SK-N-SH (cell line): ENCODE measurements around the gene KLHL5. TPM values are rescaled to one million over a fixed set of nuclear protein-coding genes. Genes with fewer than 3 reads are reported as not detected.
A peak's percentile ranks its signal among the peaks of the same experiment; 100 is the strongest.

Experiments
- CTCF ChIA-PET: fragments of 300-600, 350-600 bp; formaldehyde crosslinking; extraction: SDS; loops from one replicate; lab custom pipeline; 2021; lab: Yijun Ruan, JAX
- POLR2A ChIA-PET: fragments of 350-600 bp; sonication (Branson Sonifier 250); formaldehyde crosslinking; extraction: SDS; loops from one replicate; lab custom pipeline; 2020; ENCODE audit warnings: antibody characterized with exemption, inconsistent platforms; lab: Yijun Ruan, JAX
- DNase-seq: peaks from one replicate; pipeline ENCODE4 v3.0.0; 2012
- H2AFZ ChIP-seq: fragments of 200-600 bp; sonication (generic); 2 replicates; pipeline ENCODE4 v1.8.1; 2016; ENCODE audit warnings: antibody characterized with exemption, mild to moderate bottlenecking, low read depth
- H3F3A ChIP-seq: fragments of 200-600 bp; sonication (generic); replicated peaks from 2 replicates; pipeline ENCODE3; 2016; ENCODE audit warnings: antibody characterized with exemption, mild to moderate bottlenecking; ENCODE audit not compliant: insufficient read depth
- H3K27ac ChIP-seq, 2 experiments: fragments of 200-500 bp in 1 of 2; fragments of 200-600 bp in 1 of 2; sonication (Bioruptor generic) in 1 of 2; sonication (generic), shearing (Covaris generic) in 1 of 2; 2 replicates each; pipeline versions ENCODE4 v1.5.1 to v1.6.1; 2014 to 2016; ENCODE audit warnings: low read depth in 2 of 2, inconsistent platforms in 1 of 2, low read length in 1 of 2, mild to moderate bottlenecking in 1 of 2, mixed read lengths in 1 of 2
- H3K27me3 ChIP-seq: fragments of 200-600 bp; sonication (generic), shearing (Covaris generic); 2 replicates; pipeline ENCODE4 v1.6.1; 2016; ENCODE audit warnings: mixed run types; ENCODE audit not compliant: insufficient read depth
- H3K36me3 ChIP-seq, 2 experiments: fragments of 200-500 bp in 1 of 2; fragments of 200-600 bp in 1 of 2; sonication (Bioruptor generic) in 1 of 2; sonication (generic) in 1 of 2; replicated peaks in 1 of 2; 2 replicates each; pipeline versions ENCODE3 to v1.5.1; 2014 to 2016; ENCODE audit warnings: low read length in 1 of 2, mild to moderate bottlenecking in 1 of 2; ENCODE audit not compliant: insufficient read depth in 2 of 2, control insufficient read depth in 1 of 2
- H3K4me1 ChIP-seq, 2 experiments: fragments of 200-500 bp in 1 of 2; fragments of 200-600 bp in 1 of 2; sonication (Bioruptor generic) in 1 of 2; sonication (generic), shearing (Covaris generic) in 1 of 2; 2 replicates each; pipeline versions ENCODE4 v1.5.1 to v1.6.1; 2014 to 2016; ENCODE audit warnings: low read depth in 1 of 2, low read length in 1 of 2, mixed run types in 1 of 2; ENCODE audit not compliant: insufficient read depth in 2 of 2, control insufficient read depth in 1 of 2
- H3K4me2 ChIP-seq: fragments of 200-600 bp; sonication (generic), shearing (Covaris generic); 2 replicates; pipeline ENCODE4 v1.6.1; 2017; ENCODE audit warnings: mixed run types
- H3K4me3 ChIP-seq, 2 experiments: fragments of 200-500 bp in 1 of 2; fragments of 200-600 bp in 1 of 2; sonication (Bioruptor generic) in 1 of 2; sonication (generic), shearing (Covaris generic) in 1 of 2; 2 replicates each; pipeline versions ENCODE4 v1.5.1 to v1.8.1; 2014 to 2016; ENCODE audit warnings: low read depth in 2 of 2, inconsistent platforms in 1 of 2, low read length in 1 of 2, mild to moderate bottlenecking in 1 of 2, mixed read lengths in 1 of 2, moderate library complexity in 1 of 2
- H3K79me2 ChIP-seq: fragments of 200-600 bp; sonication (generic); 2 replicates; pipeline ENCODE4 v1.8.1; 2017; ENCODE audit warnings: mild to moderate bottlenecking; ENCODE audit not compliant: insufficient read depth
- H3K9ac ChIP-seq: fragments of 200-600 bp; sonication (generic); 2 replicates; pipeline ENCODE4 v1.6.1; 2017; ENCODE audit warnings: mixed run types
- H3K9me2 ChIP-seq: fragments of 200-600 bp; sonication (generic); 2 replicates; pipeline ENCODE4 v1.6.1; 2017; ENCODE audit warnings: mixed run types
- H3K9me3 ChIP-seq: fragments of 200-600 bp; sonication (generic); 2 replicates; pipeline ENCODE4 v1.6.1; 2017; ENCODE audit warnings: mixed run types, mild to moderate bottlenecking, moderate library complexity
- H4K20me1 ChIP-seq: fragments of 200-600 bp; sonication (generic); 2 replicates; pipeline ENCODE4 v1.6.1; 2017; ENCODE audit warnings: mild to moderate bottlenecking, mixed run types; ENCODE audit not compliant: insufficient read depth
- CHD2 ChIP-seq: fragments of 150-350 bp; IDR thresholded peaks from 2 replicates; pipeline ENCODE4 v1.6.1; 2018; ENCODE audit warnings: low read length; ENCODE audit not compliant: partially characterized antibody
- EP300 ChIP-seq, 2 experiments: IDR thresholded peaks; 2 replicates each; pipeline versions ENCODE4 v1.4.0 to v1.6.1; 2012; ENCODE audit warnings: borderline replicate concordance in 1 of 2, low read depth in 1 of 2, low read length in 1 of 2
- GABPA ChIP-seq: IDR thresholded peaks from 2 replicates; pipeline ENCODE4 v1.4.0; 2012; ENCODE audit warnings: low read depth, mild to moderate bottlenecking
- GATA2 ChIP-seq: sonication (generic); formaldehyde crosslinking; IDR thresholded peaks from 2 replicates; pipeline ENCODE4 v1.5.0; 2020; ENCODE audit warnings: mild to moderate bottlenecking, missing genetic modification reagents
- MEF2A ChIP-seq: IDR thresholded peaks from 2 replicates; pipeline ENCODE4 v1.4.0; 2012; ENCODE audit warnings: low read depth, borderline replicate concordance
- MXI1 ChIP-seq: IDR thresholded peaks from 2 replicates; pipeline ENCODE4 v1.6.1; 2012; ENCODE audit warnings: mild to moderate bottlenecking, low read depth, low read length, improper control_type of control experiment
- NFIC ChIP-seq: IDR thresholded peaks from 2 replicates; pipeline ENCODE4 v1.4.0; 2012; ENCODE audit warnings: borderline replicate concordance
- NRF1 ChIP-seq: IDR thresholded peaks from 2 replicates; pipeline ENCODE4 v1.6.1; 2012; ENCODE audit warnings: low read depth, mild to moderate bottlenecking, low read length
- RCOR1 ChIP-seq: fragments of 150-350 bp; IDR thresholded peaks from 2 replicates; pipeline ENCODE4 v1.6.1; 2017; ENCODE audit warnings: antibody characterized with exemption, low read length
- RFX5 ChIP-seq: IDR thresholded peaks from 2 replicates; pipeline ENCODE4 v1.6.1; 2012; ENCODE audit warnings: mild to moderate bottlenecking, improper control_type of control experiment, low read length
- SMC3 ChIP-seq: IDR thresholded peaks from 2 replicates; pipeline ENCODE4 v1.6.1; 2012; ENCODE audit warnings: low read depth, low read length, improper control_type of control experiment
- TCF12 ChIP-seq: IDR thresholded peaks from 2 replicates; pipeline ENCODE4 v1.4.0; 2012
- TEAD4 ChIP-seq: IDR thresholded peaks from 2 replicates; pipeline ENCODE4 v1.4.0; 2012; ENCODE audit warnings: mild to moderate bottlenecking, borderline replicate concordance; ENCODE audit not compliant: insufficient read depth
- YY1 ChIP-seq: IDR thresholded peaks from 2 replicates; pipeline ENCODE4 v1.4.0; 2012; ENCODE audit warnings: low read depth, mild to moderate bottlenecking
- WGBS: methylation state at CpG from one replicate; pipeline ENCODE4 v1.1.6; 2017; ENCODE audit warnings: low lambda C conversion rate; 5-methylcytosine and 5-hydroxymethylcytosine counted together
- polyA plus RNA-seq, 3 experiments: library from polyadenylated mRNA; depleted of rRNA; stranded (reverse); fragments of >200 nt; gene quantifications; 2 replicates each; pipeline ENCODE4 v1.2.3, GENCODE V29; 2012
- TF ChIP-seq, protein P1 (sequence below): fragments of 150-350 bp; IDR thresholded peaks from 2 replicates; pipeline ENCODE4 v1.6.1; 2016; ENCODE audit warnings: mild to moderate bottlenecking, low read depth, low read length
- TF ChIP-seq, protein P2 (sequence below): IDR thresholded peaks from 2 replicates; pipeline ENCODE4 v1.4.0; 2012; ENCODE audit warnings: low read depth
- TF ChIP-seq, protein P3 (sequence below): IDR thresholded peaks from 2 replicates; pipeline ENCODE4; 2012

KLHL5 gene, protein sequence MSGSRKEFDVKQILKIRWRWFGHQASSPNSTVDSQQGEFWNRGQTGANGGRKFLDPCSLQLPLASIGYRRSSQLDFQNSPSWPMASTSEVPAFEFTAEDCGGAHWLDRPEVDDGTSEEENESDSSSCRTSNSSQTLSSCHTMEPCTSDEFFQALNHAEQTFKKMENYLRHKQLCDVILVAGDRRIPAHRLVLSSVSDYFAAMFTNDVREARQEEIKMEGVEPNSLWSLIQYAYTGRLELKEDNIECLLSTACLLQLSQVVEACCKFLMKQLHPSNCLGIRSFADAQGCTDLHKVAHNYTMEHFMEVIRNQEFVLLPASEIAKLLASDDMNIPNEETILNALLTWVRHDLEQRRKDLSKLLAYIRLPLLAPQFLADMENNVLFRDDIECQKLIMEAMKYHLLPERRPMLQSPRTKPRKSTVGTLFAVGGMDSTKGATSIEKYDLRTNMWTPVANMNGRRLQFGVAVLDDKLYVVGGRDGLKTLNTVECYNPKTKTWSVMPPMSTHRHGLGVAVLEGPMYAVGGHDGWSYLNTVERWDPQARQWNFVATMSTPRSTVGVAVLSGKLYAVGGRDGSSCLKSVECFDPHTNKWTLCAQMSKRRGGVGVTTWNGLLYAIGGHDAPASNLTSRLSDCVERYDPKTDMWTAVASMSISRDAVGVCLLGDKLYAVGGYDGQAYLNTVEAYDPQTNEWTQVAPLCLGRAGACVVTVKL
- polyA plus RNA-seq (2012; rRNA removed): 33.1 and 37.0 TPM in 2 replicates
- polyA plus RNA-seq (2012; cell fraction: cytosol; rRNA removed): 46.6 and 47.9 TPM in 2 replicates
- polyA plus RNA-seq (2012; cell fraction: nucleus; rRNA removed): 11.8 and 21.8 TPM in 2 replicates

DNA sequence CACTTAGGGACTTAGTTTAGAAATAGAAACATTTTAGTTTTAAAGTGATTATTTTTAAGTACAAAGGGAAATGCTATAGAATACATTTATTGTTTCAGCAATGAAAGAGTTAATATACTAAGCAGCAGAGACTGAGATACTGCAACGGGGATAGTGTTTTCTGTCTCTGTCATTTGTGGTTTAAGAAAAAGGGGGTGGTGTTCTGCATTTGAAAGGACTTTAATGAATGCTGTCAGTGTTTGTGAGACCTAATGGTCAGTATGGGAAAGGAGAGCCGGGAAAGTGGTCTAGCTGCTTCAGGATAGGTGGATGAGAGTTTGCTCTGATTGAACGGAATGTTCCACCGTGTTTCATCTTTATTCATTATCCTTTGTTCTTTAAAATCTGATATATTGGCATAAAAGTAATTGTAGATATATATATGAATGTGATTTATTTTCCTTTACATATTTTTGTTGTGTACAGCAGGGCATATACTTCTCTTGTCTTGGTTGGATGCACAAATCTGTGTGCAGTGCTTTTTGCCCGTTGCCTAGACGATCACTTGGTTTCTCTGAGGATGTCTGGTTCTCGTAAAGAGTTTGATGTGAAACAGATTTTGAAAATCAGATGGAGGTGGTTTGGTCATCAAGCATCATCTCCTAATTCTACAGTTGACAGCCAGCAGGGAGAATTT, at the start of gene KLHL5:
Gene KLHL5, plus strand, starts transcription at position 139 of the 676 bp plus-strand sequence. Its CDS starts 421 bp downstream, at position 560.
- CTCF ChIA-PET: interaction anchor here (0.9 to 4.6 kb wide), 7 partner anchors 12 to 120 kb away, joined by 3 to 24 read pairs (median 7); no protein-coding TSS in a partner anchor
- no peaks in the 10 kb centered on the region; the same call in 1 of the 2 replicates for H4K20me1 ChIP-seq

More for the DNA sequence above, at the start of gene KLHL5:
- Histone ChIP-seq H3K9me2 (no peaks in the 10 kb centered on the region), H3K27ac (peak within 1 kb of the TSS; percentile 64 to 80), H3K9ac (no peak within 1 kb of the TSS), H3K36me3 (no peaks in the 10 kb centered on the region), H3K79me2 (peaks cover 71% of the 10 kb centered on the region), H3K4me1 (peaks cover 0 to 14% of the 10 kb centered on the region in 2 experiments; a peak in 2 of 4 replicates), H2AFZ (no peak within 1 kb of the TSS), H3K4me3 (peak within 1 kb of the TSS; percentile 33 to 42), H3K4me2 (peak within 1 kb of the TSS; percentile 65), H3K27me3 (no peaks in the 10 kb centered on the region), H3F3A (peaks cover 10% of the 10 kb centered on the region), H3K9me3 (no peaks in the 10 kb centered on the region)
- TF ChIP-seq NRF1 (no peak), RFX5 (no peak), RCOR1 (peak; percentile 38; the same call in 1 of the 2 replicates), GABPA (no peak), TCF12 (peak; percentile 68; the same call in 1 of the 2 replicates), SMC3 (no peak), YY1 (no peak), EP300 (IDR thresholded peaks at IDR 0.05; ENCODE audit: borderline replicate concordance in 1 of 2, low read depth in 1 of 2, low read length in 1 of 2) (peak in 1 of 2 experiments; percentile 28; a peak in 1 of 4 replicates), NFIC (no peak), MEF2A (no peak), GATA2 (CRISPR knock-in tag) (0 out of 2 replicates have a peak, but pooled peaks have one; percentile 33), TEAD4 (0 out of 2 replicates have a peak, but pooled peaks have one; percentile 16), CHD2 (peak; percentile 34), MXI1 (peak; percentile 58; the same call in 1 of the 2 replicates)
- TF ChIP-seq, protein P1, sequence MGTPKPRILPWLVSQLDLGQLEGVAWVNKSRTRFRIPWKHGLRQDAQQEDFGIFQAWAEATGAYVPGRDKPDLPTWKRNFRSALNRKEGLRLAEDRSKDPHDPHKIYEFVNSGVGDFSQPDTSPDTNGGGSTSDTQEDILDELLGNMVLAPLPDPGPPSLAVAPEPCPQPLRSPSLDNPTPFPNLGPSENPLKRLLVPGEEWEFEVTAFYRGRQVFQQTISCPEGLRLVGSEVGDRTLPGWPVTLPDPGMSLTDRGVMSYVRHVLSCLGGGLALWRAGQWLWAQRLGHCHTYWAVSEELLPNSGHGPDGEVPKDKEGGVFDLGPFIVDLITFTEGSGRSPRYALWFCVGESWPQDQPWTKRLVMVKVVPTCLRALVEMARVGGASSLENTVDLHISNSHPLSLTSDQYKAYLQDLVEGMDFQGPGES: no peak
- TF ChIP-seq, protein P2, sequence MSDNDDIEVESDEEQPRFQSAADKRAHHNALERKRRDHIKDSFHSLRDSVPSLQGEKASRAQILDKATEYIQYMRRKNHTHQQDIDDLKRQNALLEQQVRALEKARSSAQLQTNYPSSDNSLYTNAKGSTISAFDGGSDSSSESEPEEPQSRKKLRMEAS: 0 out of 2 replicates have a peak, but pooled peaks have one; percentile 16
- TF ChIP-seq, protein P3, sequence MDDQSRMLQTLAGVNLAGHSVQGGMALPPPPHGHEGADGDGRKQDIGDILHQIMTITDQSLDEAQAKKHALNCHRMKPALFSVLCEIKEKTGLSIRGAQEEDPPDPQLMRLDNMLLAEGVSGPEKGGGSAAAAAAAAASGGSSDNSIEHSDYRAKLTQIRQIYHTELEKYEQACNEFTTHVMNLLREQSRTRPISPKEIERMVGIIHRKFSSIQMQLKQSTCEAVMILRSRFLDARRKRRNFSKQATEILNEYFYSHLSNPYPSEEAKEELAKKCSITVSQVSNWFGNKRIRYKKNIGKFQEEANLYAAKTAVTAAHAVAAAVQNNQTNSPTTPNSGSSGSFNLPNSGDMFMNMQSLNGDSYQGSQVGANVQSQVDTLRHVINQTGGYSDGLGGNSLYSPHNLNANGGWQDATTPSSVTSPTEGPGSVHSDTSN: peak; percentile 73
- WGBS: 16% methylated on average over 7 of the region's 7 CpGs
- peak; percentile 52 for DNase-seq
- POLR2A ChIA-PET: no interaction called here
